ENCODE results near the gene DEFB123.
A peak's percentile ranks its signal among the peaks of the same experiment; 100 is the strongest.
"Not testable (repeated sequence)": the region's sequence is repeated elsewhere in the genome, so short reads cannot be mapped to it uniquely, and the experiment has no call there.

Gene DEFB123, protein sequence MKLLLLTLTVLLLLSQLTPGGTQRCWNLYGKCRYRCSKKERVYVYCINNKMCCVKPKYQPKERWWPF

DNA sequence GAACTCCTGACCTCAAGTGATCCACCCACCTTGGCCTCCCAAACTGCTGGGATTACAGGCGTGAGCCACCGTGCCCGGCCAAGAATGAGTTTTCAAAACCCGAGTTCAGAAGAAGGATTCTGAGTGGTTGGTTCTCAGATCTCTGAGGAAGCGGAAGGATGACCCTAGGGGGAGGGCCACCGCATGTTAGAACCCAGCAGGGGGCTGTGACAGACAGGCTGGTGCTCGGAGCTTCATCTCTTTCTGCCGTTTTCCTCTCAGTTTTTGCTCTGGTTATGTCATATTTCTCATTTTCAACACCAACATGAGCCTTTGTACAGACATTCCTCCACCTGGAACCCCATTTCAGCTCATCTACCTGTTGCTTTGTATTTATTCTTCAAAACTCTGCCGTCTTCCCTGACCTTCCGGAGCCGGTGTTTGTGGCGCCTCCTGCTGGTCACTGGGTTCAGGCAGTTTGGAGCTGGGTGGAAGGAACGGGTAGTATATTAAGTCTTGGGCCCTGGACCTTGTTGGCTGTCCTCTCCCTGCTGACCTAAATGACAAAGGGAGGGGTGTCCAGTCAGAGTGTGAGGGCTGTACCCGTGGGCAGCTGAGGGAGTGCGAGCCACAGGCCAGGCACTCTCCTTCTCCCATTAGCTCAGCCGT lies at the start of gene DEFB123:
DEFB123 (plus strand) TSS at position 621 of the 648 bp plus-strand sequence. CDS start 67 bp downstream, outside the sequence.
- no peak for DNase-seq

DNA sequence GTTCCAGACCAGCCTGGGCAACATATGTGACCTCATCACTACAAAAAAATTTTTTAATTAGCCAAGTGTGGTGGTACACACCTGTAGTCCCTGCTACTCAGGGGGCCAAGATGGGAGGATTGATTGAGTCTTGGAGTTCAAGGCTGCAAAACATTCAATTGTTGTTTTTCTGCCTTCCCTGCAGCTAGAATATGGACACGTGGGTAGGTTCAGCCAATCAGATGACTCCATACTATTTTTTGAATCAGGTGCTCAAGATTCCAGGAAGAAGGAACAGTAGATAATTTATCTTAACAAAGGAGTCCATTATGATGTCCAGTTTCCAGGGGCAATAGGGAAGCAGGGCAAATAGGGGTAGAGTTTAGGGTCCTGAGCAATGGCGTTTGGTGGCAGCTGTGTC lies 47.6 kb upstream of the DEFB123 start:
- no peak for DNase-seq

DNA sequence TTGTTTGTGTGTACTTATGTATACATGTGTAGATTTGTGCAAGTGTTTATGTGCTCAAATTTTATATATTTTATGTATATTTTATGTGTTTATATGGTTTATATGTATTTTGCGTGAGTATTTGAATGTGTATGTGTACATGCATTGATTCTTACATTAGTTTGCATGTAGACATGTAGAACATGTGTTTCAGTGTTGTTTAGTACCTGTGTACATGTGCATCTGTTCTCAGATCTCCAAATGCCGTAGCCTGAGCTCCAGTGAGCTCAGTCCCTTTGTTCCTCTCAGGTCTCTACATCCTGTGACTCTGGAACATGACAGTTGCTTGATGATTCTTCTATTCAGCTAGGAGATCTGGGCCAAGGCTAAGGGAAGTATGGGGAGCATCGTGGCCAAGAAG lies 45.5 kb upstream of the DEFB123 start:
- DNase-seq, result no peak

DNA sequence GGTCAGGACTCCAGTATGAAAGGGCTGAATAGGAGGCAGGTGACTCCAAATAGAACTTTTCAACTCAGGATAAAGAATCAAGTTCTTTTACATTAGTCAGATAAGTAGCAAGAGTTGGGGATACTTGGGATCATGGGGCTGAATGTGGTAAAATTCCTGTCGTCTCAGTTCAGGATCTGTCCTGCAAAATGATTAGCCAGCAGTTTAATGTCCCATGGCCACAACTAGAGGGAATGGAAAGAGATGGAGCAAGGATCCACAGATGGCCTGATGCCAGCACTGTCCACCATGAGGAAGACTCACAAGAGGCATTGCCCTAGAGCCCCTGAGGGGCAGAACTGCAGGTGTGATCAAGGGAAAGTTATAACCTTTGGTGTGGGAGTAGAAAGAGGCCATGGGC lies 36.5 kb upstream of the DEFB123 start:
- DNase-seq, result no peak

DNA sequence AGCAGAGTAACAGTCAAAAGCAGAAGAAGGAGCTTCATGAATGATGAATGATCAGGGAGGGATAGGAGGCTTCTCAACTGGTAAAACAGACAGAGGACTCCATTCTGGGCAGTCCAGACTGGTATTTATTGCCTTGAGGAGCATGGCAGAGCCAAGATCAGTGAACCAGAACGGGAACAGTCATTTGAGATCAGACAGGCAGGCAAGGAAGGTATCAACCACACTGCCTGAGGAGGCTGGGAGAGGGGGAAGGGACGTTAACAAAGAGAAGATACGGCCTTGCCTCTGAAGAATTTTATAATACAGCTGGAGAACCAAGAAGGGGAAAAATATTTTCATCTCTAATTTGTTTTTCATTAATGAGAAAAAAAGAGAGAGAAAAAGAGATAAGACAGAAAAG lies 34.3 kb upstream of the DEFB123 start, which contains the start of gene DEFB121:
DEFB121 (minus strand) TSS at position 101 of the 400 bp plus-strand sequence; CDS start at position 38, 63 bp downstream.
- no peak for DNase-seq

DNA sequence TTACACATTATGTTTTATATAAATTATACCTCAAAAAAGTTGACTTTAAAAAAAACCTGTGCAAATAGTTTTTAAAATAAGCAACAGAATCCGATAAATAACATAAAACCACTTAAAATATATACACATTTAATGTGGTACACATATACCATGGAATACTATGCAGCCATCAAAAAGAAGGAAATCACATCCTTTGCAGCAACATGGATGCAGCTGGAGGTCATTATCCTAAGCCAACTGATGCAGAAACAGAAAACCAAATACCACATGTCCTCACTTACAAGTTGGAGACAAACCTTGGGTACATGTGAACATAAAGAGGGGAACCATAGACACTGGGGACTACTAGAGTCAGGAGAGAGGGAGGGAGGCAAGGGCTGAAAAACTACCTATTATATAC lies 30.4 kb upstream of the DEFB123 start:
- DNase-seq, result no peak

DNA sequence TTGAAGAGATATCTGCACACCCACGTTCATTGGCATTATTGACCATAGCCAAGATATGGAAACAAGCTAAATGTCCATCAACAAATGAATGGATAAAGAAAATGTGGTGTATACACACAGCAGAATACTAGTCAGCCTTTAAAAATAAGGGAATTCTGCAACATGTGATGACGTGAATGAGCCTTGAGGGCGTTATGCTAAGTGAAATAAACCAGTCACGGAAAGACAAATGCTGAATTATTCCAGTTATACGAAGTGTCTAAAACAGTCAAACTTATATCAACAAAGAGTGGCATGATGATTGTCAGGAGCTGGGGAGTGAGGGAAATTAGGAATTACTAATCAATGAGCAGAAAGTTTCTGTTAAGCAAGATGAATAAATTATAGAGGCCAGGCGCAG lies 26.1 kb upstream of the DEFB123 start:
- DNase-seq, result no peak

DNA sequence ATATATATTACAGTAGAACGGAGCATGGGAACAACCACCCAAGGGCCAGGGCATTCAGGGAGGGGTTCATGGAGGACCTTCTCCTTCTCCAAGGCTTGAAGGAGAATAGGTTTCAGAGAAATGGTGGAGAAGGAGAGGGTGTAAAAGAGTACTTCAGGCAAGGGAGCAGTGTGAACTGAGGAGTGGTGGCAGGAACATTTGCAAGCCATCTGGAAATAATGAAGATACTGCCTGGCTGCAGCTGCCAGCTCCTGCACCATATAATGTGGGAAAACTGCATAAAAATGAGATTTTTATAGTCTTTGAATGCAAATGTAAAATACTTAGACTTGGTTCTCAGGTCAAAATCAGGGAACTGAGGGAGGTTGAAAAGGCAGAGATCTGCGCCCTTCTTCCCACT lies 24.8 kb upstream of the DEFB123 start:
- no peak for DNase-seq

DNA sequence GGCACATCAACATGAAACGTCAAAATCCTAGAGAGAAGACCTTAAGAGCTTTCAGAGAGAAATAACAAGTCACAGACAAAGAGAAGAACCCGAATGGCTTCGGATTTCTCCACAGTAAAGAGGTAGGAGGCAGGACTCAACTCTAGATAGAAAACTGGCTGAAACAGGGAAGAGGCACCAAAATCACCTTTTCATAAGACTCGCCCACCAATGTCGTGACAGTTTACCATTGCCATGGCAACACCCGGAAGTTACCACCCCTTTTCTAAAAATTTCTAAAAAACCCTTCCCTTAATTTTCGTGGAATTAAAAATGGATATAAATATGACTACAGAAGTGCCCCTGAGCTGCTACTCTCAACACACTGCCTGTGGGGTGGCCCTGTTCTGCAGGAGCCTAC lies 22.1 kb upstream of the DEFB123 start:
- DNase-seq, result no peak

DNA sequence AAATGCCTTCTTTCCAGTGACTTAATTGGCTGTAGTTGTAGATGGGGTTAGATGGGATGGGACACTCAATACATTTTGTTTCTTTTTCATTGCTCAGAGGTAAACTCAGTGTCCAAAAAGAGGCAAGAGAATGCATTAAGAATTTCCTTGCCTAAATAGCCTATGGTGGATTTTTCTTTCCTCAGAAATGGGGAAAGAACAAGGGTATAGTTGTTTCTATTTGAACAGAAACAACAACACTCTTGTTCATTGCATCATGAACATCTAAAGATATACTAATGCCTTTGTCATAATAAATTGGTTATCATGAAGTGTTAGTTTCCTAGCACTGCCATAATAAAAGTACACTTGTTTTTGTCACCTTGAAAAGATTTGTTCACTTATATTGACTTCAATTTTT lies 14.6 kb upstream of the DEFB123 start:
- DNase-seq, result no peak

DNA sequence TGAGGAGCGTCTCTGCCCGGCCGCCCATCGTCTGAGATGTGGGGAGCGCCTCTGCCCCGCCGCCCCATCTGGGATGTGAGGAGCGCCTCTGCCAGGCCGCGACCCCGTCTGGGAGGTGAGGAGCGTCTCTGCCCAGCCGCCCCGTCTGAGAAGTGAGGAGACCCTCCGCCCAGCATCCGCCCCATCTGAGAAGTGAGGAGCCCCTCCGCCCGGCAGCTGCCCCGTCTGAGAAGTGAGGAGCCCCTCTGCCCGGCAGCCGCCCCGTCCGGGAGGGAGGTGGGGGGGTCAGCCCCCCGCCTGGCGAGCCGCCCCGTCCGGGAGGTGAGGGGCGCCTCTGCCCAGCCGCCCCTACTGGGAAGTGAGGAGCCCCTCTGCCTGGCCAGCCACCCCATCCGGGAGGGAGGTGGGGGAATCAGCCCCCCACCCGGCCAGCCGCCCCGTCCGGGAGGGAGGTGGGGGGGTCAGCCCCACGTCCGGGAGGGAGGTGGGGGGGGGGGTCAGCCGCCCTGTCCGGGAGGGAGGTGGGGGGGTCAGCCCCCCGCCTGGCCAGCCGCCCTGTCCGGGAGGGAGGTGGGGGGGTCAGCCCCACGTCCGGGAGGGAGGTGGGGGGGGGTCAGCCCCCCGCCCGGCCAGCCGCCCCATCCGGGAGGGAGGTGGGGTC lies 13.4 kb upstream of the DEFB123 start:
- DNase-seq, result not testable (repeated sequence)

DNA sequence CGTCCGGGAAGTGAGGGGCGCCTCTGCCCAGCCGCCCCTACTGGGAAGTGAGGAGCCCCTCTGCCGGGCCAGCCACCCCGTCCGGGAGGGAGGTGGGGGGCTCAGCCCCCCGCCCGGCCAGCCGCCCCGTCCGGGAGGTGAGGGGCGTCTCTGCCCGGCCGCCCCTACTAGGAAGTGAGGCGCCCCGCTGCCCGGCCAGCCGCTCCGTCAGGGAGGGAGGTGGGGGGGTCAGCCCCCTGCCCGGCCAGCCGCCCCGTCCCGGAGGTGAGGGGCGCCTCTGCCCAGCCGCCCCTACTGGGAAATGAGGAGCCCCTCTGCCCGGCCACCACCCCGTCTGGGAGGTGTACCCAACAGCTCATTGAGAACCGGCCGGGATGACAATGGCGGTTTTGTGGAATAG lies 12.9 kb upstream of the DEFB123 start:
- not testable (repeated sequence) for DNase-seq

DNA sequence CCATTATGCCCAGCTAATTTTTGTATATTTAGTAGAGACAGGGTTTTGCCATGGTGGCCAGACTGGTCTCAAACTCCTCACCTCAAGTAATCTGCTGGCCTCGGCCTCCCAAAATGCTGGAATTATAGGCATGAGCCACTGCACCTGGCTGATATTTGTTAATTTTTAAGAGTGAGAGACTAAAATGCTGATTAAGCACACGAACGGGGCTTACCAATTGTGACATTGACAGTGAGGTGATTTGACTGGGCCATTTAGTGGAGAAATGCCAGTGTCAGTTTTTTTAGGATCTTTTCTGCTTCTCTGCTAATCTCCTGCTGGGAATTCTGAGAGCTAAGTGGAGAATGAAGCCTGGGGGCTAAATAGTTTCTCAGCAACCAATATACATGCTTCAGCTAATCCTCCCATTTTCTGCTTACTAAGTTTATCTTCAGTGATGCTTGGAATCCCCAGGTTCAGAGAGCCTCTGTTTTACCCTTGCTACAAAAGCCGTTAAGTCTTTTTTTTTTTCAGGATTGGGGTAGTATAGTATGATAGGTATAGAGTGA lies 9.8 kb upstream of the DEFB123 start:
- no peak for DNase-seq

DNA sequence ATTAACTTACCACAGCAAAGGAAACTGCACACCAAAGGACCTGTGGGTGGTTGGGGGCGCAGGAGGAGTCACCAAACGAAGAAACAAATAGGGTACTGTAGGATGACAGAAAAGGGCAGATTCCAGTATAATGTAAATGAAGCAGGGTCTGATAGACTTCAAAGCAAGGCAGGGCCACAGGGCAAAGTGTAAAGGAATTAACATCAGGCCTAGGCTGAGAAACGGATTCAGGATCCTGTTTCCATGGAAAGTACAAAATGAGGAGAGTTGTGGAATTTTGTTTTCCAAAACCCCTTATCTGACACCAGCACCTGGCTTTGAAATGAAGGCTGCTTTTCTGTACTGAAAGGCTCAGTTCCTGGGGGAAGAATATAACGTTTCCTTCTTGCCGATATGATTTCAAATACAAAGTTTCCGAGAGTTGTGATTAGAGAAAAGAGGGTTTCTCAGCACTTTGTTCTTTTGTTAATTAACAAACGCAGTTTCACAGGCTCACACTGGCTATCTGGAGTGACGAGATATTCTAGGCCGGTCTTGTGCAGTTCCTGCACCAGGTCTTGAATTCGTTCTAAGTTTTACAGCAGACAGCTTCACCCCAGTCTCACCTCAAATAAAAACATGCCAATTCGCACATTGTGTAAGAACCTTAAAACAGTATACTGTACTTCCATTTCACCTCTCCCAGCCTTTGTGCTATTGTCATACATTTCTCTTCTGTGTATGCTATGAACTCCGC lies 5.8 kb downstream of the DEFB123 start:
- no peak for DNase-seq

DNA sequence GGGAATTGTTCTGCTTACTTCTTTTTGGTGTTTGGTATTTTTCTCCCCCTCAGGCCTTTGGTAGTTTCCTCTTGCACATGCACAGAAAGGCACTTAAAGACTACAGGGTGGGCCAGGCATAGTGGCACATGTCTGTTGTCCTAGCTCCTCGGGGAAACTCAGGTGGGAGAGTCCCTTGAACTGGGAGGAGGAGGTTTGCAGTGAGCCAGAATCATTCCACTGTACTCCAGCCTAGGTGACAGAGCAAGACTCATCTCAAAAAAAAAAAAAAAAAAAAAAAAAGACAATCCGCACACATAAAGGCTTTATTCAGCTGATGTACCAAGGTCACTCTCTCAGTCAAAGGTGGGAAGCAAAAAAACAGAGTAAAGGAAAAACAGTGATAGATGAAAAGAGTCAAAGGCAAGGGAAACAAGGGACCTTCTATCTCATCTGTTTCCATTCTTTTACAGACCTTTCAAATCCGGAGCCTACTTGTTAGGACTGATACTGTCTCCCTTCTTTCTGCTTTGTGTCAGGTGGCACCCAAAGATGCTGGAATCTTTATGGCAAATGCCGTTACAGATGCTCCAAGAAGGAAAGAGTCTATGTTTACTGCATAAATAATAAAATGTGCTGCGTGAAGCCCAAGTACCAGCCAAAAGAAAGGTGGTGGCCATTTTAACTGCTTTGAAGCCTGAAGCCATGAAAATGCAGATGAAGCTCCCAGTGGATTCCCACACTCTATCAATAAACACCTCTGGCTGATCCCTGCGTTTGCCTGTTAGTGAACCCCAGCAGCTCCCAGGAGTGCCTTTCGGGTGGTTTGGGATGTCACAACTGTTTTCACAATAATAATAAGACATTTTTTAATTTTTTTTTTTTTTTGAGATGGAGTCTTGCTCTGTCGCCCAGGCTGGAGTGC lies 9.3 kb downstream of the DEFB123 start:
- no peak for DNase-seq

DNA sequence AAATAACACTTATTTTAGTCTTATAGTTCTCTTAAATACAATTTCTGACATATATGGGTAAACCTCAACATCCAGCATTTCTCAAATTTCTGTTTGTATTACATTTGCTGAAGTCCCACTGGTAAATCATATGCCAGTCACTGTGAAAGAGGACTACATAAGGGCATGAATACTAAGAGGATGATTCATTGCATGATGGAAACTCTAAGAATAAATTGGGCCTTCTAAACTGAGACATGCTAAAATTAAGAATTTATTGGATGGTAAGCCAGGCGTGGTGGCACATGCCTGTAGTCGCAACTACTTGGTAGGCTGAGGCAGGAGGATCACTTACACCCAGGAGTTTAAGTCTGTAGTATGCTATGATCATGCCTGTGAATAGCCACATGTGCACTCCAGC lies 12.1 kb downstream of the DEFB123 start:
- no peak for DNase-seq

DNA sequence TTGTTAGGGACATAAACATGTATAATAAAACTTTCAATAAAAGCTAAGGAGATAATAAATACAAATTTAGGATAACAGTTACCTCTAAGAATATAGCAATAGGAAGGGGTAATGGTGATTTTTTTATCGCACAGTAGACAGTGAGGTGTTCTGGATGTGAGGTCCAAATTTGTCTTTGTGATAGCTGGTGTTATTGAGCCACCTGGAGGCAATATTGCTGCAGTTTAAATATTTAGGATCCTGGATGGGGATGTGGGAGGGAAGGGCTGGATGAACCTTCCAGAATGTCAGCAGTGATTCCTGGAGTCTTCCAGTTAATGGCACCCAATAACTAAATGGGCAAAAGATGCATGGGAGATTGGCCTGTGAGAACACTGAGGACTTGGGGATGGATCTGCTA lies 13.9 kb downstream of the DEFB123 start:
- DNase-seq, result no peak

DNA sequence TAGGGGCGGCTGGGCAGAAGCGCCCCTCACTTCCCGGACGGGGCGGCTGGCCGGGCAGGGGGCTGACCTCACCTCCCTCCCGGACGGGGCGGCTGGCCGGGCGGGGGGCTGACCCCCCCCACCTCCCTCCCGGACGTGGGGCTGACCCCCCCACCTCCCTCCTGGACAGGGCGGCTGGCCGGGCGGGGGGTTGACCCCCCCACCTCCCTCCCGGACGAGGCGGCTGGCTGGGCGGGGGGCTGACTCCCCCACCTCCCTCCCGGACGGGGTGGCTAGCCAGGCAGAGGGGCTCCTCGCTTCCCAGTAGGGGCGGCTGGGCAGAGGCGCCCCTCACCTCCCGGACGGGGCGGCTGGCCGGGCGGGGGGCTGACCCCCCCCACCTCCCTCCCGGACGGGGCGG lies 30.5 kb downstream of the DEFB123 start:
- not testable (repeated sequence) for DNase-seq

DNA sequence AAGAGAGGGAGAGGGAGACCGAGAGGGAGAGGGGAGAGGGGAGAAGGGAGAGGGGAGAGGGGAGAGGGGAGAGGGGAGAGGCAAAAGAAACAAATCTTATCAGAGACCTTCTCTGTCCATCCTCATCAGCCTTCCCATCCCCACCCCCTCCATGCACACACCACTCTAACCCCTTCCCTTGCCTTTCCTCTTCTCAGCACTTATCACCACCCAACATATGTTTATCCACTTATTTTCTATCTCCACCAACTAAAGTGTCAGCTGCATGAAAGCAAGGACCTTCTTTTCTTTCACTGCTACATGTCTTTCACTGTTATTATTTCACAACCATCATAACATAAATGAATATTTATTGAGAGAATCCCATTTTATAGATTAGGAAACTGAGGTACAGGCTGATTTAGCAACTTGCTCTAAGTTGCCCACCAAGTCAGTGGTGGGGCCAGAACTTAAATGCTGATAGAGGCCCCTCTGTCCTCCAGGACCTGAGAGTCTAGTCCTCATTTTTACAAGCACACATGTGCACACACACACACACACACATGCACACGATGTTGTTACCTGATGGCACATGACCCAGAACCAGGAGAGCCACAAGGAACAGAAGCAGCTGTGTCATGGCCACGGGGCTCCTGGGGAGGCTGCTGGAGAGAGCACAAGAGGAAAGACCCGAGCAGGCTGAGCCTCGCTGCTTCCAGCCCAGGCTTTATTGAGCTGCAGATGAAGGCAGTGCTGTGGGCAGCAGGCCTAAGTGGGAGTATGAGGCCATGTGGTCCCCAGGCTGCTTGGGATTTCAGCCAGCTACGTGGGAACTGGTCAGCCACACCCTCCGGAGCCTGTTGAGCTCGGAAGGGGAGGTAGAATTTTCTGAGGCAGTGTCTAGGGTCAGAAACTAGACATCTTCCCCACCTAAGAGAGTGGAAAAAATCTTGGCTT lies 32.2 kb downstream of the DEFB123 start:
- DNase-seq, result peak; percentile 31

DNA sequence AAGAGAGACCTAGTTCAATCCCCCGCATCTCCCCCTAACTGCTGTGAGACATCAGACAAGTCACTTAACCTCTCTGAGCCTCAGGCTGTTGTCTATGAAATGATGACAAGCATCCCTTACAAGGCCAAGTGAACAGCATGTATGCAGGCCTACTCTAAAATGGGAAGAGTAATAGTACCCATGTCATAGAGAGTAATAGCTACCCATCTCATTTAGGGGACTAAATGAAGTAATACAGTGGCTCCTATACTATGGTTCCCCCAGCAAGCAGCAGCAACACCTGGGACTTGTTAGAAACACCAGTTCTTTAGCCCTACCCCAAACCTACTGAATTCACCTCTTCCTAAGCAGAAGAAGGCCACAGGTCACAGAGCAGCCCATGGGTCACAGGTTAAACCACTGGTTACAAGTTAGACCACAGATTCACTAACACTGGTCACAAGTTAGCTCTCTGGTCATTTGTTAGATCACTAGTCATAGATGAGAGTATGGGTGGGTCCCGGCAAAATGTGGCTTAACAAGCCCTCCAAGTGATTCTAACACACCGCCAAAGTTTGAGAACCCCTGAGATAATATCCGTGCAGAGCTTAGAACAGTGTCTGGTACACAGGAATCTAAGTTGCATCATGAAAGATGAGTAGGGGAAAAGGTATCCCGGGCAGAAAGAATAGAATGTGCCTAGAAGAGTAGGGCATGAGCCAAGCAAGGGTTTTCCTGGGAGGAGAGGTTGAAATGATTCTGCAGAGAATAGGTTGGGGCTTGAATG lies 33.1 kb downstream of the DEFB123 start:
- peak; percentile 21 for DNase-seq

DNA sequence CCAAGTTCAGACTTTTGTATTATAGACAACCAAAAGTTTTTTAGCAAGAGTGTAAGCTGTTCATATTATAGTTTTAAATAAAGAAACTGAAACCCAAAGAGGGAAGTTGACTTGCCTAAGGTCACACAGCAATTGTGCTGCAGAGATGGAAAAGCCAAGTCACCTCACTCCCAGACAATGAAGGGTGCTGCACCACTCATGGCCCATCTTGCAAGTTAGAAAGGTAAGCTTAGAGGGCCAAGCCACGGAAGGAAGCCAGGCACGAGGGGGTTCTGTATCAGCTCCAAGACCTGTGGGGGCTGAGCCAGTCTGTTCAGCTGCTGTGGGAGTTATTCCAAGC lies 33.6 kb downstream of the DEFB123 start:
- DNase-seq, result no peak
